HFF-Myc (cell line): ENCODE data around the gene SETD3.

Source experiments
- DNase-seq: peaks from one replicate; pipeline ENCODE4 v3.0.0-alpha.2; 2011; ENCODE audit warnings: low read depth; ENCODE audit errors: extremely low read depth
- H3K4me3 ChIP-seq: replicated peaks from 2 replicates; pipeline ENCODE4 v1.5.1; 2011; ENCODE audit warnings: low read depth, mild to moderate bottlenecking, control low read depth, low read length
- CTCF ChIP-seq: IDR thresholded peaks from 2 replicates; pipeline ENCODE4 v1.5.1; 2012; ENCODE audit warnings: mild to moderate bottlenecking, low read depth, low read length, control low read depth; ENCODE audit errors: missing control alignments

Gene SETD3

GRCh38 chr14:99520571-99521081 is 40.0 kb upstream of the SETD3 start:
- TF ChIP-seq CTCF, result no peak
- no peak for DNase-seq
- H3K4me3 ChIP-seq, result no peak overlapping the region

GRCh38 chr14:99519931-99520421 is 39.3 kb upstream of the SETD3 start:
- TF ChIP-seq CTCF, result no peak
- no peak for DNase-seq
- H3K4me3 ChIP-seq, result no peak overlapping the region

- TF ChIP-seq CTCF, result no peak
- H3K4me3 ChIP-seq, result no peak overlapping the region
- no peak for DNase-seq
These were observed 38.8 kb upstream of the SETD3 start for GRCh38 chr14:99519347-99519881.

- no peak for DNase-seq
- H3K4me3 ChIP-seq, result no peak overlapping the region
- peak; percentile 97 for TF ChIP-seq CTCF
These were observed 38.0 kb upstream of the SETD3 start for GRCh38 chr14:99518441-99519346.

- TF ChIP-seq CTCF, result no peak
- DNase-seq, result no peak
- H3K4me3 ChIP-seq, result no peak overlapping the region
These were observed 37.2 kb upstream of the SETD3 start for GRCh38 chr14:99517643-99518381.

- no peak overlapping the region for H3K4me3 ChIP-seq
- DNase-seq, result no peak
- TF ChIP-seq CTCF, result no peak
These were observed 36.4 kb upstream of the SETD3 start for GRCh38 chr14:99516871-99517642.
